ENCODE measurements around the gene UNC5C. TPM values are rescaled to one million over a fixed set of nuclear protein-coding genes. Genes with fewer than 3 reads are reported as not detected.

The UNC5C gene
- total and polyA plus RNA-seq, 2 donors (not counting 1 experiment from before 2014, with no cell fraction given), result 2.0 to 11.6 TPM

DNA sequence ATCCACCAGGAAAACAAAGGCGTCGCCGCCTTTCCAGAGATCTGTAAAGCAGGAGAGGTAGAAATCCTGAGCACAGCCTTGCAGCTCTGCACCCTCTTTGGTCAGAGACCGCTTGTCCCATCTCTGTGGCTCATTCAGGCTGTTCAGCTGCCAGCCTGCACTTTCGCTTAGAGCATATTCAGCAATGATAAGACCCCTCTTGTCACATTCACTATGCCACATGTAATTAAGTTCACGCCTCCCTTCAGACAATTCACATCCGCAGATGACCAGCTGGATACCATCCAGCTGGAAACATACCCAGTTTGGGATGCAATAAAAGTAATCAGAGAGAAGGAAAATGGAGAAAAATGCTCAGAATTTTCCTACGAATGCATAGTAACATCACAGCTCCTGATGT, 335.4 kb downstream of the UNC5C start:
- Histone ChIP-seq H3K36me3 (ENCODE audit: control insufficient read depth, insufficient read depth, low read length) (no peaks in the 10 kb centered on the region), H3K27me3 (ENCODE audit: control insufficient read depth, insufficient read depth, low read length) (no peaks in the 10 kb centered on the region), H3K4me1 (ENCODE audit: control insufficient read depth, extremely low read depth, insufficient read depth, low read length) (no peaks in the 10 kb centered on the region), H3K4me2 (ENCODE audit: extremely low read depth, insufficient read depth, low read length) (no peak overlapping the region), H3K79me2 (ENCODE audit: control insufficient read depth, insufficient read depth, low read length) (no peaks in the 10 kb centered on the region), H2AFZ (ENCODE audit: low read length) (no peak overlapping the region), H3K9me3 (ENCODE audit: control insufficient read depth, insufficient read depth, low read depth, low read length) (no peaks in the 10 kb centered on the region), H4K20me1 (ENCODE audit: control insufficient read depth, extremely low read depth, insufficient read depth, low read length) (no peaks in the 10 kb centered on the region), H3K4me3 (replicated peaks in 1 of 4; ENCODE audit: control extremely low read depth in 1 of 4, insufficient read depth in 1 of 4, low read depth in 3 of 4, low read length in 4 of 4) (no peak overlapping the region), H3K27ac (ENCODE audit: insufficient read depth, low read length) (no peak overlapping the region), H3K9ac (ENCODE audit: insufficient read depth, low read length) (no peak overlapping the region)
- TF ChIP-seq EZH2 (IDR thresholded peaks at IDR 0.05; ENCODE audit: low read length, missing control alignments) (no peak), CTCF (conservative IDR thresholded peaks at IDR 0.05 in 1 of 2, IDR thresholded peaks at IDR 0.05 in 1 of 2; ENCODE audit: low read depth in 1 of 2, low read length in 2 of 2) (no peak)
- DNase-seq (ENCODE audit: low read depth in 2 of 2), result no peak

DNA sequence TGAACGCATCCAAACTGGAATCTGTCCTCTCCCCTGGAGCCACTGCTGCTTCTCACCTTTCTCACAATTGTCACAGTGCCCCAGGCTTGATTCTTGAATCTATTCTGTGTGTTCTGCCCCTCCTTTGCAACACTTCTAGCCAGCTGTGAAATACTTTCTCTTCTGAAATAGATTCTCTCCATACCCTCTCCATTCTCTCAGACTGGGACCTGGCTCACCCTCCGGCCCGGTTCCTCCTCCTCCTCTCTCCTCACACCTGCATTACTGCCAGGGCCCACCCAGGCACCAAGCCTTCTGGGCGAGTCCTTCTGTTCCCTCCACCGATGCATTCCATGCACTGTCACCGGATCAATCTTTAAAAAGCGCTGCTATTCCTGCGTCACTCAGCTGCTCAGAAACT, 336.1 kb downstream of the UNC5C start:
- no peaks in the 10 kb centered on the region for H3K36me3 ChIP-seq (ENCODE audit: control insufficient read depth, insufficient read depth, low read length)
- no peak overlapping the region for H3K4me2 ChIP-seq (ENCODE audit: extremely low read depth, insufficient read depth, low read length)
- H3K27ac ChIP-seq (ENCODE audit: insufficient read depth, low read length), result no peak overlapping the region
- no peaks in the 10 kb centered on the region for H3K79me2 ChIP-seq (ENCODE audit: control insufficient read depth, insufficient read depth, low read length)
- H2AFZ ChIP-seq (ENCODE audit: low read length), result no peak overlapping the region
- TF ChIP-seq EZH2 (IDR thresholded peaks at IDR 0.05; ENCODE audit: low read length, missing control alignments), result no peak
- TF ChIP-seq CTCF (conservative IDR thresholded peaks at IDR 0.05 in 1 of 2, IDR thresholded peaks at IDR 0.05 in 1 of 2; ENCODE audit: low read depth in 1 of 2, low read length in 2 of 2), result no peak
- no peaks in the 10 kb centered on the region for H3K4me1 ChIP-seq (ENCODE audit: control insufficient read depth, extremely low read depth, insufficient read depth, low read length)
- H3K9ac ChIP-seq (ENCODE audit: insufficient read depth, low read length), result no peak overlapping the region
- H3K27me3 ChIP-seq (ENCODE audit: control insufficient read depth, insufficient read depth, low read length), result no peaks in the 10 kb centered on the region
- H3K4me3 ChIP-seq (replicated peaks in 1 of 4; ENCODE audit: control extremely low read depth in 1 of 4, insufficient read depth in 1 of 4, low read depth in 3 of 4, low read length in 4 of 4), result no peak overlapping the region
- H3K9me3 ChIP-seq (ENCODE audit: control insufficient read depth, insufficient read depth, low read depth, low read length), result no peaks in the 10 kb centered on the region
- no peak for DNase-seq (ENCODE audit: low read depth in 2 of 2)
- no peaks in the 10 kb centered on the region for H4K20me1 ChIP-seq (ENCODE audit: control insufficient read depth, extremely low read depth, insufficient read depth, low read length)

- H3K27me3 ChIP-seq (ENCODE audit: control insufficient read depth, insufficient read depth, low read length), result no peaks in the 10 kb centered on the region
- H2AFZ ChIP-seq (ENCODE audit: low read length), result no peak overlapping the region
- no peak overlapping the region for H3K4me3 ChIP-seq (replicated peaks in 1 of 4; ENCODE audit: control extremely low read depth in 1 of 4, insufficient read depth in 1 of 4, low read depth in 3 of 4, low read length in 4 of 4)
- H3K9ac ChIP-seq (ENCODE audit: insufficient read depth, low read length), result no peak overlapping the region
- H3K4me1 ChIP-seq (ENCODE audit: control insufficient read depth, extremely low read depth, insufficient read depth, low read length), result no peaks in the 10 kb centered on the region
- no peak overlapping the region for H3K27ac ChIP-seq (ENCODE audit: insufficient read depth, low read length)
- H3K9me3 ChIP-seq (ENCODE audit: control insufficient read depth, insufficient read depth, low read depth, low read length), result no peaks in the 10 kb centered on the region
- no peaks in the 10 kb centered on the region for H4K20me1 ChIP-seq (ENCODE audit: control insufficient read depth, extremely low read depth, insufficient read depth, low read length)
- H3K79me2 ChIP-seq (ENCODE audit: control insufficient read depth, insufficient read depth, low read length), result no peaks in the 10 kb centered on the region
- TF ChIP-seq EZH2 (IDR thresholded peaks at IDR 0.05; ENCODE audit: low read length, missing control alignments) (no peak), CTCF (conservative IDR thresholded peaks at IDR 0.05 in 1 of 2, IDR thresholded peaks at IDR 0.05 in 1 of 2; ENCODE audit: low read depth in 1 of 2, low read length in 2 of 2) (no peak)
- H3K36me3 ChIP-seq (ENCODE audit: control insufficient read depth, insufficient read depth, low read length), result no peaks in the 10 kb centered on the region
- H3K4me2 ChIP-seq (ENCODE audit: extremely low read depth, insufficient read depth, low read length), result no peak overlapping the region
- DNase-seq (ENCODE audit: low read depth in 2 of 2), result no peak
Observed at GRCh38 chr4:95209927-95210326, 338.8 kb downstream of the UNC5C start.

Measured in fibroblast of lung (primary cell).